DMS 273 treated with DMSO at 0.1 percent for 48 hours (cell line): ENCODE results near the gene DLGAP1.
A peak's percentile ranks its signal among the peaks of the same experiment; 100 is the strongest.
"Not testable (repeated sequence)": the region's sequence is repeated elsewhere in the genome, so short reads cannot be mapped to it uniquely, and the experiment has no call there.

Experiments
- DNase-seq: peaks from one replicate; lab custom pipeline; 2025; lab: John Stamatoyannopoulos, UW

Gene DLGAP1

GRCh38 chr18:4385876-4386275, 69.2 kb downstream of the DLGAP1 start:
- no peak for DNase-seq

GRCh38 chr18:4384932-4385331, 70.2 kb downstream of the DLGAP1 start:
- DNase-seq, result no peak

GRCh38 chr18:4374564-4374963, 80.5 kb downstream of the DLGAP1 start:
- DNase-seq, result no peak

- no peak for DNase-seq
These were observed 85.4 kb downstream of the DLGAP1 start for GRCh38 chr18:4369705-4370104.

GRCh38 chr18:4360221-4360715, 94.8 kb downstream of the DLGAP1 start:
- DNase-seq, result no peak

GRCh38 chr18:4358618-4359017, 96.5 kb downstream of the DLGAP1 start:
- DNase-seq, result no peak

- DNase-seq, result no peak
These were observed 97.5 kb downstream of the DLGAP1 start for GRCh38 chr18:4357579-4357978.

- no peak for DNase-seq
These were observed 98.2 kb downstream of the DLGAP1 start for GRCh38 chr18:4356929-4357328.

- DNase-seq, result no peak
These were observed 101.2 kb downstream of the DLGAP1 start for GRCh38 chr18:4353853-4354418.

- DNase-seq, result peak; percentile 29
These were observed 102.2 kb downstream of the DLGAP1 start for GRCh38 chr18:4352746-4353551.

- no peak for DNase-seq
These were observed 104.1 kb downstream of the DLGAP1 start for GRCh38 chr18:4351005-4351404.

- no peak for DNase-seq
These were observed 119.7 kb downstream of the DLGAP1 start for GRCh38 chr18:4335386-4335785.

- DNase-seq, result no peak
These were observed 122.1 kb downstream of the DLGAP1 start for GRCh38 chr18:4333043-4333442.

- DNase-seq, result no peak
These were observed 135.1 kb downstream of the DLGAP1 start for GRCh38 chr18:4319738-4320677.

GRCh38 chr18:4318311-4318710, 136.8 kb downstream of the DLGAP1 start:
- DNase-seq, result no peak

- not testable (repeated sequence) for DNase-seq
These were observed 143.2 kb downstream of the DLGAP1 start for GRCh38 chr18:4311945-4312344.

GRCh38 chr18:4311136-4311535, 144.0 kb downstream of the DLGAP1 start:
- no peak for DNase-seq

GRCh38 chr18:4309227-4309626, 145.9 kb downstream of the DLGAP1 start:
- DNase-seq, result no peak

- DNase-seq, result no peak
These were observed 146.5 kb downstream of the DLGAP1 start for GRCh38 chr18:4308576-4308975.

GRCh38 chr18:4299395-4299794, 155.7 kb downstream of the DLGAP1 start:
- no peak for DNase-seq

- no peak for DNase-seq
These were observed 161.8 kb downstream of the DLGAP1 start for GRCh38 chr18:4293337-4293736.

- no peak for DNase-seq
These were observed 162.4 kb downstream of the DLGAP1 start for GRCh38 chr18:4292696-4293095.
